IMR-90 (cell line): Measurements from ENCODE around the gene NHSL2.

Source experiments
- CEBPB ChIP-seq: IDR thresholded peaks from 2 replicates; pipeline ENCODE4 v1.6.1; 2012; ENCODE audit warnings: low read depth, low read length, improper control_type of control experiment
- POLR2A ChIP-seq: IDR thresholded peaks from 2 replicates; pipeline ENCODE4 v1.6.1; 2012; ENCODE audit warnings: mild to moderate bottlenecking, low read depth, low read length
- RFX5 ChIP-seq: IDR thresholded peaks from 2 replicates; pipeline ENCODE4 v1.8.0; 2012; ENCODE audit warnings: low read depth, mild to moderate bottlenecking, low read length, moderate library complexity
- TF ChIP-seq, protein P1 (sequence below): conservative IDR thresholded peaks from 2 replicates; pipeline ENCODE4 v1.5.1; 2012; ENCODE audit warnings: mild to moderate bottlenecking, low read depth, low read length, improper control_type of control experiment
- TF ChIP-seq, protein P2 (sequence below): fragments of 150-350 bp; IDR thresholded peaks from 2 replicates; pipeline ENCODE4 v1.6.1; 2017; ENCODE audit warnings: mild to moderate bottlenecking, antibody characterized with exemption, low read length, low read depth
- TF ChIP-seq, protein P3 (sequence below): fragments of 150-350 bp; IDR thresholded peaks from 2 replicates; pipeline ENCODE4 v1.6.1; 2016; ENCODE audit warnings: low read depth, mild to moderate bottlenecking, low read length, moderate library complexity, borderline replicate concordance

DNA sequence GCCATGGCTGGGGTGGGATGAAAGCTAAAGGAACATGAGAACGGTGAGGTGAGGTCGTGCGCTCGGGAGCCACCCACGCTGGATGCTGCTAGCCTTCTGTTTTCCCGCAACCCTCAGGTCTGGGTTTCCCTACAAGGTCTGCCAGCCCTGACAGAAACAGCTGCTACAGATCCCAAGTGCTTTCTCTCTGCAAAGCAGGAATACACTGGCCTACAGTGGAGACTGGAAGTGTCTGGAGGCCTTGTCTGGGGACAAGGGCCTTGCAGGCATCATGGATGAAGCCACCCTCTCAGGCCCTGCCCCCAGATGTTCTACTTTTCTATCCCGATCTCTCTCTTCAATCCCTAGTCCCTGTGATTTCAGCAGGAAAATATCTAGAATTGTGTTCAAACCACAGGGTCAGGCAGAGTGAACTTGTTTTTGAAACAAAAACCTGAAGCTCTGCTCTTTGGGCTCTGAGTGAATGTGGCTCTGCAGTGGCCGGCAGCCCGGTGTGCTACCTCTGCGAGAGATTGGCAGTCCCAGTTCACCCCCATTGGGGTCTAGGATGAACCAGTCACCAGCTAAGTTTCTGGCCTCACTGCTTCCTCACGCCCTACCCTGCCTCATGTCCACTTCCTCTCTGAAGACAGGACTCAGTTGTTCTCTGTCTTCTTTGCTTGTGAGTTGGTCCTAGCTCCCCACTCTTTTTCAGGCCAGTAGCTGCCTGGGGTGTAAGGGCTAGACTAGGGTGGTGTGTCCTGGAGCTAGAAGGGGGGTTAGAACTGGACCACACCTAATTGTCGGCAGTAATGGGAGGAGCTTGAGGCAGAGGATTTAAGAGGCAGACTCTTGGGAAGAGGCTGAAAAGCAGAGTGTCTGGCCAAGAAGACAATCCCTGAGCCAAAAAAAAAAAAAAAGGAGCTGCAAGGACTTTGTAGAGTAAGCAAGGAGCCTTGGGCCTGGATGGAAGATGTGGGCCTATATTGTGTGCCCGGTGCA is 131.5 kb downstream of the NHSL2 start:
- TF ChIP-seq, protein P1, sequence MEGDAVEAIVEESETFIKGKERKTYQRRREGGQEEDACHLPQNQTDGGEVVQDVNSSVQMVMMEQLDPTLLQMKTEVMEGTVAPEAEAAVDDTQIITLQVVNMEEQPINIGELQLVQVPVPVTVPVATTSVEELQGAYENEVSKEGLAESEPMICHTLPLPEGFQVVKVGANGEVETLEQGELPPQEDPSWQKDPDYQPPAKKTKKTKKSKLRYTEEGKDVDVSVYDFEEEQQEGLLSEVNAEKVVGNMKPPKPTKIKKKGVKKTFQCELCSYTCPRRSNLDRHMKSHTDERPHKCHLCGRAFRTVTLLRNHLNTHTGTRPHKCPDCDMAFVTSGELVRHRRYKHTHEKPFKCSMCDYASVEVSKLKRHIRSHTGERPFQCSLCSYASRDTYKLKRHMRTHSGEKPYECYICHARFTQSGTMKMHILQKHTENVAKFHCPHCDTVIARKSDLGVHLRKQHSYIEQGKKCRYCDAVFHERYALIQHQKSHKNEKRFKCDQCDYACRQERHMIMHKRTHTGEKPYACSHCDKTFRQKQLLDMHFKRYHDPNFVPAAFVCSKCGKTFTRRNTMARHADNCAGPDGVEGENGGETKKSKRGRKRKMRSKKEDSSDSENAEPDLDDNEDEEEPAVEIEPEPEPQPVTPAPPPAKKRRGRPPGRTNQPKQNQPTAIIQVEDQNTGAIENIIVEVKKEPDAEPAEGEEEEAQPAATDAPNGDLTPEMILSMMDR, result no peak
- no peak for TF ChIP-seq POLR2A
- TF ChIP-seq CEBPB, result no peak
- no peak for TF ChIP-seq RFX5
- TF ChIP-seq, protein P2, sequence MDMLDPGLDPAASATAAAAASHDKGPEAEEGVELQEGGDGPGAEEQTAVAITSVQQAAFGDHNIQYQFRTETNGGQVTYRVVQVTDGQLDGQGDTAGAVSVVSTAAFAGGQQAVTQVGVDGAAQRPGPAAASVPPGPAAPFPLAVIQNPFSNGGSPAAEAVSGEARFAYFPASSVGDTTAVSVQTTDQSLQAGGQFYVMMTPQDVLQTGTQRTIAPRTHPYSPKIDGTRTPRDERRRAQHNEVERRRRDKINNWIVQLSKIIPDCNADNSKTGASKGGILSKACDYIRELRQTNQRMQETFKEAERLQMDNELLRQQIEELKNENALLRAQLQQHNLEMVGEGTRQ, result no peak
- TF ChIP-seq, protein P3, sequence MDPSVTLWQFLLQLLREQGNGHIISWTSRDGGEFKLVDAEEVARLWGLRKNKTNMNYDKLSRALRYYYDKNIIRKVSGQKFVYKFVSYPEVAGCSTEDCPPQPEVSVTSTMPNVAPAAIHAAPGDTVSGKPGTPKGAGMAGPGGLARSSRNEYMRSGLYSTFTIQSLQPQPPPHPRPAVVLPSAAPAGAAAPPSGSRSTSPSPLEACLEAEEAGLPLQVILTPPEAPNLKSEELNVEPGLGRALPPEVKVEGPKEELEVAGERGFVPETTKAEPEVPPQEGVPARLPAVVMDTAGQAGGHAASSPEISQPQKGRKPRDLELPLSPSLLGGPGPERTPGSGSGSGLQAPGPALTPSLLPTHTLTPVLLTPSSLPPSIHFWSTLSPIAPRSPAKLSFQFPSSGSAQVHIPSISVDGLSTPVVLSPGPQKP, result no peak
